GM12878 (cell line): ENCODE measurements around the gene NHERF1. TPM values are rescaled to one million over a fixed set of nuclear protein-coding genes. Genes with fewer than 3 reads are reported as not detected.

Experiments used
- ATAC-seq: fragments of 200-7000 bp; cut with Tn5 transposase; 3 replicates; pipeline ENCODE4 v1.9.1; 2020; ENCODE audit warnings: mild to moderate bottlenecking, moderate library complexity
- Bru-seq: library from RNA; stranded (reverse); fragments of 400-500 nt; gene quantifications from one replicate; lab custom pipeline; 2021; lab: Mats Ljungman, UMichigan
- BruChase-seq, 2 experiments: library from RNA; stranded (reverse); fragments of 400-500 nt; gene quantifications; one replicate each; lab custom pipeline; 2021; lab: Mats Ljungman, UMichigan
- BruUV-seq: library from RNA; stranded (reverse); fragments of 400-500 nt; replicated peaks from 2 replicates; lab custom pipeline; 2021; lab: Mats Ljungman, UMichigan
- CTCF ChIA-PET: fragments of 300-600 bp; sonication (Branson Sonifier 250); formaldehyde crosslinking; extraction: SDS; loops from one replicate; lab custom pipeline; 2021; ENCODE audit warnings: inconsistent platforms; lab: Yijun Ruan, JAX
- POLR2A ChIA-PET: fragments of 350-600 bp; formaldehyde crosslinking; extraction: SDS; loops from one replicate; lab custom pipeline; 2021; ENCODE audit warnings: inconsistent platforms; lab: Charles Lee
- RAD21 ChIA-PET: fragments of 300-600 bp; sonication (Branson Sonifier 250); formaldehyde crosslinking; loops from one replicate; lab custom pipeline; 2023; ENCODE audit warnings: antibody characterized with exemption; ENCODE audit not compliant: unreplicated experiment; lab: Charles Lee
- SMC1A ChIA-PET: fragments of 300-600 bp; sonication (Branson Sonifier 250); formaldehyde crosslinking; loops from one replicate; lab custom pipeline; 2023; ENCODE audit not compliant: unreplicated experiment, uncharacterized antibody; lab: Charles Lee
- DNase-seq: peaks from one replicate; pipeline ENCODE4 v3.0.0-alpha.2; 2011; ENCODE audit warnings: low read depth, low spot score
- FAIRE-seq: peaks from 3 replicates; lab custom pipeline; 2011; peaks lifted over from hg19 to GRCh38; lab: Jason Lieb, UNC
- H2AFZ ChIP-seq: 2 replicates; pipeline ENCODE4 v1.6.0; 2011; ENCODE audit warnings: low read depth, low read length, control low read depth; ENCODE audit not compliant: control insufficient read depth
- H3K27ac ChIP-seq: 2 replicates; pipeline ENCODE4 v1.5.1; 2011; ENCODE audit warnings: control low read depth; ENCODE audit not compliant: control insufficient read depth, insufficient read depth
- H3K27me3 ChIP-seq, 2 experiments: replicated peaks in 1 of 2; 2 replicates each; pipeline versions ENCODE4 v1.6.0 to v1.6.1; 2011; ENCODE audit warnings: low read length in 1 of 2; ENCODE audit not compliant: control insufficient read depth in 2 of 2, insufficient read depth in 2 of 2
- H3K36me3 ChIP-seq, 2 experiments: 2 replicates each; pipeline ENCODE4 v1.5.1; 2011; ENCODE audit warnings: low read length in 1 of 2; ENCODE audit not compliant: control insufficient read depth in 2 of 2, insufficient read depth in 2 of 2
- H3K4me1 ChIP-seq: 2 replicates; pipeline ENCODE4 v1.6.1; 2011; ENCODE audit warnings: mild to moderate bottlenecking, low read length, moderate library complexity, mixed read lengths; ENCODE audit not compliant: control insufficient read depth, insufficient read depth
- H3K4me2 ChIP-seq: 2 replicates; pipeline ENCODE4 v1.6.0; 2011; ENCODE audit warnings: control low read depth; ENCODE audit not compliant: control insufficient read depth, insufficient read depth
- H3K4me3 ChIP-seq: fragments of 200-600 bp; sonication (generic); 2 replicates; pipeline ENCODE4 v1.5.1; 2016
- H3K79me2 ChIP-seq: 2 replicates; pipeline ENCODE4 v1.6.0; 2011; ENCODE audit warnings: low read length; ENCODE audit not compliant: control insufficient read depth, insufficient read depth
- H3K9ac ChIP-seq: 2 replicates; pipeline ENCODE4 v1.8.0; 2011; ENCODE audit warnings: low read length, control low read depth, mixed read lengths; ENCODE audit not compliant: control insufficient read depth, insufficient read depth
- H3K9me3 ChIP-seq: replicated peaks from 3 replicates; pipeline ENCODE4 v1.5.1; 2011; ENCODE audit warnings: mild to moderate bottlenecking, low read length; ENCODE audit not compliant: control insufficient read depth, insufficient read depth
- H4K20me1 ChIP-seq: 2 replicates; pipeline ENCODE4 v1.6.0; 2011; ENCODE audit not compliant: control insufficient read depth, insufficient read depth
- ATF7 ChIP-seq: fragments of 450-650 bp; IDR thresholded peaks from 2 replicates; pipeline ENCODE4 v1.6.1; 2016; ENCODE audit warnings: low read depth, mild to moderate bottlenecking
- BCL11A ChIP-seq: IDR thresholded peaks from 2 replicates; pipeline ENCODE4 v1.6.1; 2011; ENCODE audit warnings: low read depth, low read length
- CBX3 ChIP-seq: fragments of 200-600 bp; sonication (generic); IDR thresholded peaks from 2 replicates; pipeline ENCODE4 v1.6.1; 2016; ENCODE audit warnings: low read depth, borderline replicate concordance
- CEBPB ChIP-seq, 2 experiments: fragments of 150-350 bp in 1 of 2; IDR thresholded peaks; 2 replicates each; pipeline ENCODE4 v1.6.1; 2012 to 2014; ENCODE audit warnings: low read depth in 2 of 2, low read length in 2 of 2, borderline replicate concordance in 1 of 2, inconsistent platforms in 1 of 2
- CREM ChIP-seq: IDR thresholded peaks from 2 replicates; pipeline ENCODE4 v1.6.1; 2014; ENCODE audit warnings: antibody characterized with exemption, low read depth
- MXI1 ChIP-seq: fragments of 150-350 bp; IDR thresholded peaks from 2 replicates; pipeline ENCODE4 v1.6.1; 2011; ENCODE audit warnings: low read depth, mild to moderate bottlenecking, inconsistent platforms, low read length, improper control_type of control experiment
- MYB ChIP-seq: fragments of 150-350 bp; IDR thresholded peaks from 2 replicates; pipeline ENCODE4 v1.6.1; 2014; ENCODE audit warnings: mild to moderate bottlenecking, low read depth, low read length, borderline replicate concordance
- NFIC ChIP-seq: IDR thresholded peaks from 2 replicates; pipeline ENCODE4 v1.6.1; 2012; ENCODE audit warnings: low read depth, mild to moderate bottlenecking, inconsistent platforms, low read length, moderate library complexity
- NFXL1 ChIP-seq: fragments of 450-650 bp; IDR thresholded peaks from 2 replicates; pipeline ENCODE4 v1.6.1; 2017; ENCODE audit warnings: antibody characterized with exemption, mild to moderate bottlenecking, borderline replicate concordance
- NR2F1 ChIP-seq: fragments of 450-650 bp; conservative IDR thresholded peaks from 2 replicates; pipeline ENCODE4 v1.6.1; 2017; ENCODE audit warnings: mild to moderate bottlenecking
- PAX5 ChIP-seq: IDR thresholded peaks from 2 replicates; pipeline ENCODE4 v1.6.1; 2011; ENCODE audit warnings: low read depth, low read length, borderline replicate concordance
- PML ChIP-seq: IDR thresholded peaks from 2 replicates; pipeline ENCODE4 v1.6.1; 2012; ENCODE audit warnings: low read length, inconsistent platforms
- POLR2AphosphoS2 ChIP-seq: IDR thresholded peaks from 2 replicates; pipeline ENCODE4 v1.6.1; 2011; ENCODE audit warnings: low read depth, mild to moderate bottlenecking, low read length, improper control_type of control experiment, moderate library complexity
- RB1 ChIP-seq: fragments of 450-650 bp; formaldehyde crosslinking; IDR thresholded peaks from 2 replicates; pipeline ENCODE4 v1.6.1; 2017; ENCODE audit warnings: mild to moderate bottlenecking, borderline replicate concordance
- SMAD5 ChIP-seq: IDR thresholded peaks from 2 replicates; pipeline ENCODE4 v1.6.1; 2016; ENCODE audit warnings: antibody characterized with exemption, low read depth
- STAT1 ChIP-seq: fragments of 450-650 bp; conservative IDR thresholded peaks from 2 replicates; pipeline ENCODE4 v1.6.1; 2014; ENCODE audit warnings: antibody characterized with exemption, mild to moderate bottlenecking
- ZSCAN29 ChIP-seq: fragments of 450-650 bp; IDR thresholded peaks from 2 replicates; pipeline ENCODE4 v1.6.1; 2017; ENCODE audit warnings: mild to moderate bottlenecking, moderate library complexity
- WGBS: methylation state at CpG from one replicate; pipeline ENCODE4 v1.1.6; 2016; ENCODE audit warnings: low lambda C conversion rate; ENCODE audit not compliant: insufficient replicate concordance, insufficient coverage; ENCODE audit errors: missing lambda C conversion rate; 5-methylcytosine and 5-hydroxymethylcytosine counted together
- in situ Hi-C: fragments of 300-500 bp; cut with MboI; formaldehyde crosslinking; loops from 9 replicates; pipeline ENCODE4 v1.14.3; 2018; ENCODE audit warnings: mixed read lengths
- intact Hi-C: fragments of 100-400 bp; cut with micrococcal nuclease; formaldehyde crosslinking; loops from one replicate; pipeline ENCODE4 v1.14.2; 2022; ENCODE audit not compliant: unreplicated experiment
- long read RNA-seq, 2 experiments: library from polyadenylated mRNA; unstranded; transcript quantifications; one replicate each; pipeline ENCODE4 v2.0.0, GENCODE V29; 2019 to 2020
- polyA minus RNA-seq, 3 experiments: library from RNA; depleted of rRNA, polyadenylated mRNA; stranded (reverse); fragments of >200 nt; gene quantifications; 2 replicates each; pipeline ENCODE4 v1.2.3, GENCODE V29; 2011
- polyA plus RNA-seq, 11 experiments: library from polyadenylated mRNA; depleted of rRNA in 4 of 11; unstranded in 6 of 11; stranded (reverse) in 5 of 11; fragments of >200 nt; fragmentation: Nextera tagmentation in 4 of 11; fragmentation: Illumina TruSeq in 1 of 11; extraction: Ambion mirVana in 4 of 11; extraction: Trizol in 1 of 11; gene quantifications; 1 replicate in 1 of 11; 2 replicates in 10 of 11; pipeline versions ENCODE4 v1.2.1 to v1.2.3, GENCODE V29; 2011 to 2016; ENCODE audit warnings: inconsistent platforms in 2 of 11, missing spikeins in 2 of 11, low read depth in 1 of 11
- total RNA-seq, 4 experiments: library from RNA; depleted of rRNA in 3 of 4; stranded (reverse); fragments of >200 nt in 3 of 4; fragmentation: Illumina TruSeq in 1 of 4; extraction: Trizol in 1 of 4; gene quantifications; 2 replicates each; pipeline versions ENCODE4 v1.2.1 to v1.2.3, GENCODE V29; 2013 to 2021
- TF ChIP-seq, protein P1 (sequence below): fragments of 450-650 bp; IDR thresholded peaks from 2 replicates; pipeline ENCODE4 v1.6.1; 2017; ENCODE audit warnings: mild to moderate bottlenecking, low read depth, inconsistent platforms; ENCODE audit not compliant: poor library complexity, severe bottlenecking

Gene NHERF1
- total RNA-seq (2013; cell fraction: nucleolus; rRNA removed): 10.8 and 11.9 TPM in 2 replicates
- total RNA-seq (2014; rRNA removed) (24.7 and 27.4 TPM in 2 replicates), total RNA-seq (2014; rRNA removed; fragmentation: Illumina TruSeq; extraction: Trizol) (21.5 and 23.5 TPM in 2 replicates), total RNA-seq (2021) (52.9 and 53.2 TPM in 2 replicates), polyA plus RNA-seq (2011; rRNA removed) (35.4 and 61.6 TPM in 2 replicates), polyA plus RNA-seq (2014; fragmentation: Illumina TruSeq; extraction: Trizol) (21.5 and 39.2 TPM in 2 replicates), polyA plus RNA-seq (2014; fragmentation: Nextera tagmentation; extraction: Ambion mirVana) (10 to 100 TPM; 13.4 to 14.3 TPM), polyA plus RNA-seq (2014; rRNA removed) (38.8 and 41.3 TPM in 2 replicates), polyA plus RNA-seq (2016; fragmentation: Nextera tagmentation; extraction: Ambion mirVana) (10 to 100 TPM; 57.3 to 61.2 TPM), polyA minus RNA-seq (2011; rRNA and poly(A)+ RNA removed) (49.8 and 66.4 TPM in 2 replicates), Bru-seq, nascent RNA (percentile 62 among the genes with signal in this experiment), BruChase-seq, experiment 1, labeled RNA remaining after a 6-hour chase (percentile 70 among the genes with signal in this experiment), BruChase-seq, experiment 2, labeled RNA remaining after a 2-hour chase (percentile 65 among the genes with signal in this experiment)
- polyA plus RNA-seq (2011; ENCODE audit: low read depth): 13.3 TPM
- polyA plus RNA-seq (2011; cell fraction: cytosol; rRNA removed): 72.8 and 76.3 TPM in 2 replicates
- polyA plus RNA-seq (2011; cell fraction: nucleus; rRNA removed): 42.6 and 58.8 TPM in 2 replicates
- 27.8 and 28.5 TPM in 2 replicates for polyA plus RNA-seq (2012)
- polyA minus RNA-seq (2011; cell fraction: cytosol; rRNA and poly(A)+ RNA removed): 24.6 and 28.6 TPM in 2 replicates
- 8.5 and 14.5 TPM in 2 replicates for polyA minus RNA-seq (2011; cell fraction: nucleus; rRNA and poly(A)+ RNA removed)
- long read RNA-seq, experiment 1, transcript SLC9A3R1-201 (6 exons, 1,969 nt): major isoform, 77 of 84 reads
- long read RNA-seq, experiment 1, partial matches to known transcripts: 0 of 84 reads
- long read RNA-seq, experiment 1, other reads (novel, unspliced or antisense): 6 of 84 reads
- long read RNA-seq, experiment 2, transcript SLC9A3R1-201 (6 exons, 1,969 nt): major isoform, 9 of 11 reads
- long read RNA-seq, experiment 2, partial matches to known transcripts: 0 of 11 reads
- long read RNA-seq, experiment 2, other reads (novel, unspliced or antisense): 2 of 11 reads

DNA sequence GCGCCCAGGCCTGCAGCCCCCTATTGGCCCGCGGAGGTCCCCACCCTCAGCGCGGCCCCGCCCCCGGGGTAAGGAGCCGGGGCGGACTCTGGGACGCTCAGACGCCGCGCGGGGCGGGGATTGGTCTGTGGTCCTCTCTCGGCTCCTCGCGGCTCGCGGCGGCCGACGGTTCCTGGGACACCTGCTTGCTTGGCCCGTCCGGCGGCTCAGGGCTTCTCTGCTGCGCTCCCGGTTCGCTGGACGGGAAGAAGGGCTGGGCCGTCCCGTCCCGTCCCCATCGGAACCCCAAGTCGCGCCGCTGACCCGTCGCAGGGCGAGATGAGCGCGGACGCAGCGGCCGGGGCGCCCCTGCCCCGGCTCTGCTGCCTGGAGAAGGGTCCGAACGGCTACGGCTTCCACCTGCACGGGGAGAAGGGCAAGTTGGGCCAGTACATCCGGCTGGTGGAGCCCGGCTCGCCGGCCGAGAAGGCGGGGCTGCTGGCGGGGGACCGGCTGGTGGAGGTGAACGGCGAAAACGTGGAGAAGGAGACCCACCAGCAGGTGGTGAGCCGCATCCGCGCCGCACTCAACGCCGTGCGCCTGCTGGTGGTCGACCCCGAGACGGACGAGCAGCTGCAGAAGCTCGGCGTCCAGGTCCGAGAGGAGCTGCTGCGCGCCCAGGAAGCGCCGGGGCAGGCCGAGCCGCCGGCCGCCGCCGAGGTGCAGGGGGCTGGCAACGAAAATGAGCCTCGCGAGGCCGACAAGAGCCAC lies at the start of gene NHERF1:
Gene NHERF1 (plus strand): TSS at position 100 of the 750 bp plus-strand sequence. CDS start 219 bp downstream, at position 319.
- peak within 1 kb of the TSS; percentile 92 for H3K4me2 ChIP-seq
- H3K27ac ChIP-seq: peak within 1 kb of the TSS; percentile 64
- CTCF ChIA-PET: interaction anchor here (0.7 to 4.3 kb wide), 11 partner anchors 10 to 1418 kb away, joined by 3 to 43 read pairs (median 7); partner anchors contain the start of gene RAB37
- BruUV-seq: TSS peak; percentile 83
- in situ Hi-C loops: no loop called here
- H3K79me2 ChIP-seq: peaks cover 33% of the 10 kb centered on the region
- under 1% methylated on average over 52 of the region's 90 CpGs for WGBS
- SMC1A ChIA-PET: interaction anchor here (0.9 to 3.1 kb wide), 7 partner anchors 11 to 91 kb away, joined by 3 to 10 read pairs (median 6); partner anchors contain the start of genes NAT9 and RAB37
- H3K9ac ChIP-seq: peak within 1 kb of the TSS; percentile 73
- ATAC-seq: peak; percentile 96
- RAD21 ChIA-PET: interaction anchor here (0.6 to 2.9 kb wide), 6 partner anchors 11 to 130 kb away, joined by 3 to 11 read pairs (median 6); partner anchors contain the start of gene FDXR
- H2AFZ ChIP-seq: peak within 1 kb of the TSS; percentile 71
- H3K4me3 ChIP-seq: peak within 1 kb of the TSS; percentile 96
- H3K4me1 ChIP-seq: peaks cover 6% of the 10 kb centered on the region
- H4K20me1 ChIP-seq: no peaks in the 10 kb centered on the region
- no peaks in the 10 kb centered on the region for H3K9me3 ChIP-seq
- no peak for FAIRE-seq
- DNase-seq: peak; percentile 60
- no peaks in the 10 kb centered on the region for H3K36me3 ChIP-seq
- intact Hi-C loops: no loop called here
- no peaks in the 10 kb centered on the region for H3K27me3 ChIP-seq
- POLR2A ChIA-PET: interaction anchor here (0.7 to 3.4 kb wide), 4 partner anchors 11 to 124 kb away, joined by 3 to 16 read pairs (median 9); partner anchors contain the start of genes FDXR and NAT9
- TF ChIP-seq ZSCAN29 (no peak), STAT1 (no peak), CBX3 (no peak), NFIC (no peak), NR2F1 (peak; percentile 43; the same call in 1 of the 2 replicates), MYB (no peak), POLR2AphosphoS2 (peak; percentile 89), NFXL1 (no peak), PML (peak; percentile 78; the same call in 1 of the 2 replicates), CEBPB (IDR thresholded peaks at IDR 0.05; ENCODE audit: borderline replicate concordance in 1 of 2, low read depth in 2 of 2, low read length in 2 of 2) (no peak), BCL11A (no peak), ATF7 (no peak), PAX5 (no peak), CREM (no peak), MXI1 (peak; percentile 31; the same call in 1 of the 2 replicates), RB1 (0 out of 2 replicates have a peak, but pooled peaks have one; percentile 6), SMAD5 (peak; percentile 64; the same call in 1 of the 2 replicates)
- TF ChIP-seq, protein P1, sequence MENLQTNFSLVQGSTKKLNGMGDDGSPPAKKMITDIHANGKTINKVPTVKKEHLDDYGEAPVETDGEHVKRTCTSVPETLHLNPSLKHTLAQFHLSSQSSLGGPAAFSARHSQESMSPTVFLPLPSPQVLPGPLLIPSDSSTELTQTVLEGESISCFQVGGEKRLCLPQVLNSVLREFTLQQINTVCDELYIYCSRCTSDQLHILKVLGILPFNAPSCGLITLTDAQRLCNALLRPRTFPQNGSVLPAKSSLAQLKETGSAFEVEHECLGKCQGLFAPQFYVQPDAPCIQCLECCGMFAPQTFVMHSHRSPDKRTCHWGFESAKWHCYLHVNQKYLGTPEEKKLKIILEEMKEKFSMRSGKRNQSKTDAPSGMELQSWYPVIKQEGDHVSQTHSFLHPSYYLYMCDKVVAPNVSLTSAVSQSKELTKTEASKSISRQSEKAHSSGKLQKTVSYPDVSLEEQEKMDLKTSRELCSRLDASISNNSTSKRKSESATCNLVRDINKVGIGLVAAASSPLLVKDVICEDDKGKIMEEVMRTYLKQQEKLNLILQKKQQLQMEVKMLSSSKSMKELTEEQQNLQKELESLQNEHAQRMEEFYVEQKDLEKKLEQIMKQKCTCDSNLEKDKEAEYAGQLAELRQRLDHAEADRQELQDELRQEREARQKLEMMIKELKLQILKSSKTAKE: no peak
